SU-DHL-6 (cell line): ENCODE results near the gene PRSS27.

Source experiments
- H2AFZ ChIP-seq: fragments of 200-600 bp; sonication (generic); 2 replicates; pipeline ENCODE4 v1.6.1; 2014; ENCODE audit warnings: low read depth, mild to moderate bottlenecking, moderate library complexity, mixed read lengths, antibody characterized with exemption, low read length; ENCODE audit not compliant: severe bottlenecking
- H3F3A ChIP-seq: fragments of 200-600 bp; shearing (Covaris generic); 2 replicates; pipeline ENCODE4 v1.6.0; 2016; ENCODE audit warnings: antibody characterized with exemption, mild to moderate bottlenecking; ENCODE audit not compliant: insufficient read depth
- H3K27ac ChIP-seq: fragments of 200-600 bp; sonication (generic); 2 replicates; pipeline ENCODE4 v1.5.1; 2016; ENCODE audit warnings: low read depth, mild to moderate bottlenecking, low read length, moderate library complexity, mixed read lengths
- H3K27me3 ChIP-seq: fragments of 200-600 bp; sonication (generic), shearing (Covaris generic); 2 replicates; pipeline ENCODE4 v1.6.0; 2014; ENCODE audit warnings: mild to moderate bottlenecking, low read length
- H3K36me3 ChIP-seq: fragments of 200-600 bp; sonication (generic); 2 replicates; pipeline ENCODE4 v1.6.1; 2014; ENCODE audit warnings: mild to moderate bottlenecking, low read length, mixed read lengths
- H3K4me2 ChIP-seq: fragments of 300-600, 200-600 bp; shearing (Covaris generic), sonication (generic); 2 replicates; pipeline ENCODE4 v1.6.0; 2014; ENCODE audit warnings: low read length, low read depth, mild to moderate bottlenecking; ENCODE audit not compliant: poor library complexity, severe bottlenecking
- H3K4me3 ChIP-seq: fragments of 200-600 bp; sonication (generic); 2 replicates; pipeline ENCODE4 v1.5.1; 2014; ENCODE audit warnings: antibody characterized with exemption, low read length, mild to moderate bottlenecking, mixed read lengths; ENCODE audit not compliant: insufficient read depth, poor library complexity, severe bottlenecking
- H3K79me2 ChIP-seq: fragments of 200-600 bp; sonication (generic); 2 replicates; pipeline ENCODE4 v1.6.1; 2014; ENCODE audit warnings: mild to moderate bottlenecking, low read length, moderate library complexity; ENCODE audit not compliant: insufficient read depth
- H3K9ac ChIP-seq: fragments of 200-600 bp; sonication (generic); 2 replicates; pipeline ENCODE4 v1.7.0; 2014; ENCODE audit warnings: mild to moderate bottlenecking, low read length
- H3K9me2 ChIP-seq: fragments of 200-600 bp; sonication (generic); replicated peaks from 2 replicates; pipeline ENCODE4 v1.6.1; 2014; ENCODE audit warnings: low read length; ENCODE audit not compliant: insufficient read depth
- H3K9me3 ChIP-seq: fragments of 200-600 bp; sonication (generic); 2 replicates; pipeline ENCODE4 v1.6.1; 2014; ENCODE audit warnings: low read length, mixed read lengths; ENCODE audit not compliant: insufficient read depth
- H4K20me1 ChIP-seq: fragments of 200-600 bp; sonication (generic); 2 replicates; pipeline ENCODE4 v1.6.1; 2014; ENCODE audit warnings: low read depth, mild to moderate bottlenecking, antibody characterized with exemption, low read length, moderate library complexity, mixed read lengths
- EZH2phosphoT487 ChIP-seq: fragments of 200-600 bp; sonication (generic), shearing (Covaris generic); conservative IDR thresholded peaks from 2 replicates; pipeline ENCODE4 v1.6.1; 2018; ENCODE audit warnings: mild to moderate bottlenecking, antibody characterized with exemption, low read length, moderate library complexity, mixed read lengths
- TF ChIP-seq, protein P1 (sequence below): fragments of 200-600 bp; sonication (generic); IDR thresholded peaks from one replicate; pipeline ENCODE4 v1.5.1; 2017; ENCODE audit warnings: antibody characterized with exemption, mild to moderate bottlenecking, low read length, moderate library complexity; ENCODE audit not compliant: insufficient read depth, poor library complexity, severe bottlenecking

PRSS27 gene

DNA sequence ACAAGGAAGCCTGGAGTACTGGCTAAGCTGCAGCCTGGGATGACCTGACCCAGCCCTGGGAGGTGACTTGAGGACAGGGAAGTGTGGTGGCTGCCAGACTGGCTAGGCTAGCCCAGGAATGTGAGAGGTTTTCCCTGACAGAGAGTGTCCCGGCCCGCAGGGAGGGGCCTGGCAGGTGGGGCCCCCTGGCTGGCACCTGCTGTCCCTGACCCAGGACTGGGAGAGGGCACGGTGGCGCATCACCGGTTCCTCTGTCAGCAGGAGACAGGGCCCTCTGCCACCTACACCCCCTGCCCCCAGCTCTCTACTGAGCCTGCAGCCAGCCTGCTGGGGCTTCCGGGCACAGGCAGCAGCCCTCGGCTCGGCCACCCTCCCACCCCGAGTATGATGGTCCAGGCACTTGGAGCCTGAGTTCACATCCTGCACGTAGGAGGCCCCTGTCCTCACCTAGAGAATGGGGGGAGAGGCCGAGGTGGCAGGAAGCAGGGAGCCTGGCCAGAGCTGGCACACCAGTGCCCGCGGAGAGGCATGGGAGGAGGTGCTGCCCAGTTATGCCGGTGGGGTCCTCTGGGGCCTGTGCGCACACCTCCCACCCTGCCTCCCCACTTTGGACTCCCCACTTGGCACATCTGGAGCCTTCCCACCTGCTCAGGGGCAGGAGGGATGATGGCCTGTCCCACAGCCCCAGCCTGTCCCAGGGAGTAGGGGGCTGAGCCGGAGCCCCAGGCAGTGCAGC is 528 bp downstream of the PRSS27 start:
- Histone ChIP-seq H3K27ac (no peak overlapping the region), H3K4me2 (no peak overlapping the region)

DNA sequence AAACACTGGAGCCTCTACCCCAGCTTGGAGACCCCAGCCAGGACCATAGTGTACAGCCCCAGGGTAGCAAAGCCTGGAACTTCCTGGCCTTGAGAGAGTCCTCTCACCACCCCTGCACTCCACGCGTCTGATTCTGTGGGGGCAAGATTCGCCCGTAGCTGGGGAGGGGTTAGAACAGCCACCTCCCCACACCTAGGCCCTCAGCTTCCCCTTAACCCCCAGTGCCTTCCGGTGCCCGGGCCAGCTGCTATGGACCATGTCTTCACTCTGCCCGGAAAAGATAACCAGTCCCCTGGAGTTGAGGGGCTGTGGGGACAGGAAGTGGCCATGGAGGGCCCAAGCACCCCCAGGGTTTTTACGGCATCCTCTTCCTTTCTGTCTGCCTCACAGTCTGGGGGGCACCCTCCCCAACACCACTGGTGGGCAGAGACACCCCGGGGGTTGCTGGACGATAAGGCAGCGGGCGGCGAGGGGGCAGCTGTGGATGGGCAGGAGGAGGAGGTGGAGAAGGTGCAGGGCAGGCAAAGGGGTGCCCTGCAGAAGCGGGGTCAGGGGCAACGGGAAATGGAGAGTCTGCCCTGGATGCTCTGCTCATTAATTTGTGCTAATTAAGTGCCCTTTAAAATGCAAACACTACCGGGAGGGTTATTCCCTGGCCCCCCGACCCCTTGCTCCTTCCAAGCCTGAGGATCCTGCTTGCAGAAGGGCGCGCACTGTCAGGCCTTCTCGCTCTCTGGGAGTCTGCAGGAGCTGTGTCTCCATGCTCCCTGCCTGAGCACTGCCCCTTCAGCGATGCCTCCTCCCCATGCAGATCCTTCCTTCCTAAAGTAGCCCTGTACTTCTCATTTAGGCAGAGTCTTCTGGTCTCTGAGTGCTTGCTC is 2.4 kb downstream of the PRSS27 start:
- Histone ChIP-seq H4K20me1 (no peaks in the 10 kb centered on the region), H3K9ac (no peak overlapping the region), H3K79me2 (no peaks in the 10 kb centered on the region), H3K4me2 (no peak overlapping the region), H3K27me3 (no peaks in the 10 kb centered on the region), H3F3A (no peaks in the 10 kb centered on the region), H3K36me3 (no peaks in the 10 kb centered on the region), H3K9me2 (no peaks in the 10 kb centered on the region), H2AFZ (no peak overlapping the region), H3K4me3 (no peak overlapping the region), H3K27ac (no peak overlapping the region), H3K9me3 (no peaks in the 10 kb centered on the region)
- no peak for TF ChIP-seq EZH2phosphoT487
- TF ChIP-seq, protein P1, sequence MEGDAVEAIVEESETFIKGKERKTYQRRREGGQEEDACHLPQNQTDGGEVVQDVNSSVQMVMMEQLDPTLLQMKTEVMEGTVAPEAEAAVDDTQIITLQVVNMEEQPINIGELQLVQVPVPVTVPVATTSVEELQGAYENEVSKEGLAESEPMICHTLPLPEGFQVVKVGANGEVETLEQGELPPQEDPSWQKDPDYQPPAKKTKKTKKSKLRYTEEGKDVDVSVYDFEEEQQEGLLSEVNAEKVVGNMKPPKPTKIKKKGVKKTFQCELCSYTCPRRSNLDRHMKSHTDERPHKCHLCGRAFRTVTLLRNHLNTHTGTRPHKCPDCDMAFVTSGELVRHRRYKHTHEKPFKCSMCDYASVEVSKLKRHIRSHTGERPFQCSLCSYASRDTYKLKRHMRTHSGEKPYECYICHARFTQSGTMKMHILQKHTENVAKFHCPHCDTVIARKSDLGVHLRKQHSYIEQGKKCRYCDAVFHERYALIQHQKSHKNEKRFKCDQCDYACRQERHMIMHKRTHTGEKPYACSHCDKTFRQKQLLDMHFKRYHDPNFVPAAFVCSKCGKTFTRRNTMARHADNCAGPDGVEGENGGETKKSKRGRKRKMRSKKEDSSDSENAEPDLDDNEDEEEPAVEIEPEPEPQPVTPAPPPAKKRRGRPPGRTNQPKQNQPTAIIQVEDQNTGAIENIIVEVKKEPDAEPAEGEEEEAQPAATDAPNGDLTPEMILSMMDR = no peak

More for the DNA sequence above, 528 bp downstream of the PRSS27 start:
- no peak overlapping the region for H3K9ac ChIP-seq
- H3K36me3 ChIP-seq = no peaks in the 10 kb centered on the region
- no peak overlapping the region for H2AFZ ChIP-seq
- H4K20me1 ChIP-seq = no peaks in the 10 kb centered on the region
- no peaks in the 10 kb centered on the region for H3K9me2 ChIP-seq
- H3F3A ChIP-seq = no peaks in the 10 kb centered on the region
- no peak overlapping the region for H3K4me3 ChIP-seq
- TF ChIP-seq EZH2phosphoT487 = no peak
- TF ChIP-seq, protein P1 = no peak
- no peaks in the 10 kb centered on the region for H3K9me3 ChIP-seq
- H3K27me3 ChIP-seq = no peaks in the 10 kb centered on the region
- H3K79me2 ChIP-seq = no peaks in the 10 kb centered on the region

DNA sequence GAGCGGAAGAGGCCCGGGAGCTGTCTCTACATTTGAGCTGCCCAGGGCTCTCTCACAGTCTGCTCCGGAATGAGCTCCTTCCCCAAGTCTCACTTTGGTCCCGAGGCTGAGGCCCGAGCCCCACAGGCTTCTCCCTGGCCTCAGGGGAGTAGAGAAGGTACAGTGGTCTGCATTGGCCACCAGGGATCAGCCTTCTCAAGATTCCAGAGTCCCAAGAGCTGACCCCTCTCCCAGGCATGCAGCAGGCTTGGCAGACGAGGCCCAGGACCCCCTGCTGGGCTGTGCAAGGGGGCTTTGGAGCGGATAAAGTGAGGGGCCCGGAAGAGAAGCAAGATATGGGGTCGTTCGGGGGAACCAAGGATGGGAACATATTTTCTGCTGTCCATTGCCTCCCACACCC is 3.1 kb downstream of the PRSS27 start:
- H3K9me2 ChIP-seq = no peaks in the 10 kb centered on the region
- H3K27me3 ChIP-seq = no peaks in the 10 kb centered on the region
- no peaks in the 10 kb centered on the region for H3K9me3 ChIP-seq
- no peaks in the 10 kb centered on the region for H3K79me2 ChIP-seq
- no peak overlapping the region for H2AFZ ChIP-seq
- no peaks in the 10 kb centered on the region for H4K20me1 ChIP-seq
- no peaks in the 10 kb centered on the region for H3K36me3 ChIP-seq
- H3K27ac ChIP-seq = no peak overlapping the region
- no peak overlapping the region for H3K9ac ChIP-seq
- no peak for TF ChIP-seq EZH2phosphoT487
- TF ChIP-seq, protein P1 = no peak
- no peak overlapping the region for H3K4me2 ChIP-seq
- no peaks in the 10 kb centered on the region for H3F3A ChIP-seq
- no peak overlapping the region for H3K4me3 ChIP-seq
